ENCODE data around the gene TEAD1.

Gene TEAD1

DNA sequence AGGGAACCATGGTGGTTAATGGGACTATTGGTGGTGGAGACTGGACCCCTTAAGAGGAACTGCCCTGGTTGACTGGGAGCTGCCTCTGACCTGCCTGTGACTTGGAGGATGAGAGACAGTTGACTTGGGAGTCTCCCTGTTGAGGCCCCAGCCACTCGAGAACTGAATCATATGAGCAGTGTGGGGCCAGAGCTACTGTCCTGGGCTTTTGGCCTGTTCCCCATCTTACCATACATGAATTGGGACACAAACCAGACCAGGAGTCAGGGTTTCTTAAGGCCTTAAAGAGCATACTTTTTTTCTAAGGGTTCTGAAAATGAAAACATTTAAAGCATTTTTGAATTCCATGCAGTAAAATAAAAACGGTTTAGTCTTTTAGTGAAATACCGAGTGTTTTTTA lies 92.8 kb downstream of the TEAD1 start:
- Histone ChIP-seq H3K4me3 (ENCODE audit: severe bottlenecking) (no peak overlapping the region), H3K9me3 (ENCODE audit: severe bottlenecking) (no peaks in the 10 kb centered on the region), H3K4me1 (ENCODE audit: insufficient read depth, poor library complexity, severe bottlenecking) (peaks cover 43% of the 10 kb centered on the region), H3K36me3 (ENCODE audit: low read depth) (peaks cover 27% of the 10 kb centered on the region), H3K27ac (ENCODE audit: poor library complexity, severe bottlenecking) (peak overlapping the region; percentile 94), H3K27me3 (ENCODE audit: insufficient read depth, poor library complexity, severe bottlenecking) (no peaks in the 10 kb centered on the region)
- no peak for TF ChIP-seq CTCF (IDR thresholded peaks at IDR 0.05; ENCODE audit: poor library complexity, severe bottlenecking)
- DNase-seq (ENCODE audit: low spot score) (no peak), ATAC-seq (ENCODE audit: low read depth) (no peak)

DNA sequence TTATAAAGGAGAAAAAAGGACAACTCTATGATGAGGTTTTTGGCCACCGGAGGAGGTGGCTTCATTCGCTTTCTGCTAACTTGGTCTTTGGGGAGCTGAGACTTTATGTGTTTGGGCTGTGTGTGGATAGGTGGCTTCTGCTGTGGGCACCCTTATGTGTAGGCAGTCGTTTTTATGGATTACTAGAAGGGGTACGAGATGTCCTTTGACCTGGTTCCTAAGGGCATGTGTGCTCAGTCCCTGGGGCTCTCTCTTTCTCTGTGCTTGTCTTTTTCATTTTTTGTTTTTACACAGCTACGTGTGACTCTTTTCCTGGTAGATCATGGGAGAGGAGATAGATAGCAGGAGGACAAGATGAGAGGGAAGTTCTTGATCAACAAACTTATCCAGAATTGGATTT lies 93.4 kb downstream of the TEAD1 start:
- no peak for TF ChIP-seq CTCF (IDR thresholded peaks at IDR 0.05; ENCODE audit: poor library complexity, severe bottlenecking)
- ATAC-seq (ENCODE audit: low read depth) = no peak
- Histone ChIP-seq H3K36me3 (ENCODE audit: low read depth) (peaks cover 27% of the 10 kb centered on the region), H3K4me3 (ENCODE audit: severe bottlenecking) (no peak overlapping the region), H3K4me1 (ENCODE audit: insufficient read depth, poor library complexity, severe bottlenecking) (peaks cover 48% of the 10 kb centered on the region), H3K27ac (ENCODE audit: poor library complexity, severe bottlenecking) (peak overlapping the region; percentile 94), H3K27me3 (ENCODE audit: insufficient read depth, poor library complexity, severe bottlenecking) (no peaks in the 10 kb centered on the region), H3K9me3 (ENCODE audit: severe bottlenecking) (no peaks in the 10 kb centered on the region)
- no peak for DNase-seq (ENCODE audit: low spot score)

- DNase-seq (ENCODE audit: low spot score) = no peak
- H3K9me3 ChIP-seq (ENCODE audit: severe bottlenecking) = no peaks in the 10 kb centered on the region
- H3K27me3 ChIP-seq (ENCODE audit: insufficient read depth, poor library complexity, severe bottlenecking) = no peaks in the 10 kb centered on the region
- peaks cover 26% of the 10 kb centered on the region for H3K36me3 ChIP-seq (ENCODE audit: low read depth)
- H3K4me1 ChIP-seq (ENCODE audit: insufficient read depth, poor library complexity, severe bottlenecking) = peaks cover 56% of the 10 kb centered on the region
- no peak for ATAC-seq (ENCODE audit: low read depth)
- TF ChIP-seq CTCF (IDR thresholded peaks at IDR 0.05; ENCODE audit: poor library complexity, severe bottlenecking) = no peak
- H3K4me3 ChIP-seq (ENCODE audit: severe bottlenecking) = no peak overlapping the region
- H3K27ac ChIP-seq (ENCODE audit: poor library complexity, severe bottlenecking) = peak overlapping the region; percentile 94
Observed at GRCh38 chr11:12768726-12769673, 94.8 kb downstream of the TEAD1 start.

DNA sequence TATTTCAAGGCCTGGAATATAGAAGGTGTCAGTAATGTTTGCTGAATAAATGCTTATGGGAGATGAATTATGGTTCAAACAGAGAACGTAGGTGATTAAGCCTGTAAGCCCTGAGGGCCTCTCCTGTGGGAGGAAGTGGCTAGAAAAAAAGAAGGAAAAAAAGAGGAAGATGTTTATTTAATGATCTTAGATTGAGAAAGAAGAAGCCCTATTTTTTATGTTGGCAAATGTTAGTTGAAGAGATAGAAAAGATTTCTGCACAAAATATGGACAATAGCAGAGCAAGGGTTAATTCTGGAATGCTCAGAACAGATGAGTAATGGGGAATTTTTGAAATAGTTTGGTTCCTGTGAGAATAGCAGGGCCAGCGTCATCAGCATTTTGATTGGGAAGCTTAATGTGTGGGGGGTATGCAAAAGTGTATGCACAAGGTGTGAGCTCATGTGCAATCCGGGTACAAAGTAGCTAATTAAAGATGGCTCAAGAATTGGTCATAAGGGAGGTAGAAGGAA lies 95.7 kb downstream of the TEAD1 start:
- DNase-seq (ENCODE audit: low spot score) (no peak), ATAC-seq (ENCODE audit: low read depth) (peak; percentile 83)
- H3K9me3 ChIP-seq (ENCODE audit: severe bottlenecking) = no peaks in the 10 kb centered on the region
- H3K27ac ChIP-seq (ENCODE audit: poor library complexity, severe bottlenecking) = peak overlapping the region; percentile 94
- H3K36me3 ChIP-seq (ENCODE audit: low read depth) = peaks cover 17% of the 10 kb centered on the region
- peaks cover 56% of the 10 kb centered on the region for H3K4me1 ChIP-seq (ENCODE audit: insufficient read depth, poor library complexity, severe bottlenecking)
- no peak overlapping the region for H3K4me3 ChIP-seq (ENCODE audit: severe bottlenecking)
- H3K27me3 ChIP-seq (ENCODE audit: insufficient read depth, poor library complexity, severe bottlenecking) = no peaks in the 10 kb centered on the region
- no peak for TF ChIP-seq CTCF (IDR thresholded peaks at IDR 0.05; ENCODE audit: poor library complexity, severe bottlenecking)

GRCh38 chr11:12770435-12770834 lies 96.2 kb downstream of the TEAD1 start:
- H3K4me1 ChIP-seq (ENCODE audit: insufficient read depth, poor library complexity, severe bottlenecking) = peaks cover 56% of the 10 kb centered on the region
- H3K36me3 ChIP-seq (ENCODE audit: low read depth) = peaks cover 13% of the 10 kb centered on the region

More at GRCh38 chr11:12770435-12770834, 96.2 kb downstream of the TEAD1 start:
- Histone ChIP-seq H3K4me3 (ENCODE audit: severe bottlenecking) (no peak overlapping the region), H3K9me3 (ENCODE audit: severe bottlenecking) (no peaks in the 10 kb centered on the region), H3K27me3 (ENCODE audit: insufficient read depth, poor library complexity, severe bottlenecking) (no peaks in the 10 kb centered on the region), H3K27ac (ENCODE audit: poor library complexity, severe bottlenecking) (peak overlapping the region; percentile 94)
- DNase-seq (ENCODE audit: low spot score) = no peak
- ATAC-seq (ENCODE audit: low read depth) = no peak
- TF ChIP-seq CTCF (IDR thresholded peaks at IDR 0.05; ENCODE audit: poor library complexity, severe bottlenecking) = no peak
